Small intestine (tissue), 7 donors: Measurements from ENCODE around the gene CFH. TPM values are rescaled to one million over a fixed set of nuclear protein-coding genes. Genes with fewer than 3 reads are reported as not detected.
"Not testable (repeated sequence)": the region's sequence is repeated elsewhere in the genome, so short reads cannot be mapped to it uniquely, and the experiment has no call there.

ENCODE experiments used
- DNase-seq, 2 donors: peaks; one replicate each; pipeline versions ENCODE4 v3.0.0 to v3.0.0-alpha.2; 2013
- FAIRE-seq: peaks from 2 replicates; lab custom pipeline; 2012; peaks lifted over from hg19 to GRCh38; lab: Jason Lieb, UNC
- H3K27ac ChIP-seq, 3 donors: one replicate each; pipeline ENCODE4 v1.5.1; 2013; ENCODE audit warnings: low read length in 2 of 3, mild to moderate bottlenecking in 2 of 3, control low read depth in 1 of 3, inconsistent platforms in 1 of 3, low read depth in 1 of 3, moderate library complexity in 1 of 3
- H3K27me3 ChIP-seq, 3 donors: one replicate each; pipeline ENCODE4 v1.6.1; 2013; ENCODE audit warnings: low read length in 3 of 3, inconsistent platforms in 1 of 3; ENCODE audit not compliant: control insufficient read depth in 3 of 3, insufficient read depth in 3 of 3
- H3K36me3 ChIP-seq, 3 donors: one replicate each; pipeline ENCODE4 v1.6.1; 2013; ENCODE audit warnings: low read length in 3 of 3, inconsistent platforms in 1 of 3, low read depth in 1 of 3, mild to moderate bottlenecking in 1 of 3, moderate library complexity in 1 of 3; ENCODE audit not compliant: control insufficient read depth in 3 of 3, insufficient read depth in 2 of 3
- H3K4me1 ChIP-seq, 3 donors: one replicate each; pipeline ENCODE4 v1.6.1; 2013; ENCODE audit warnings: low read length in 2 of 3, inconsistent platforms in 1 of 3, low read depth in 1 of 3, mild to moderate bottlenecking in 1 of 3, moderate library complexity in 1 of 3; ENCODE audit not compliant: control insufficient read depth in 3 of 3, insufficient read depth in 2 of 3
- H3K4me3 ChIP-seq, 3 donors: one replicate each; pipeline ENCODE4 v1.5.1; 2013; ENCODE audit warnings: low read length in 3 of 3, control low read depth in 1 of 3, inconsistent platforms in 1 of 3, low read depth in 1 of 3, mild to moderate bottlenecking in 1 of 3, moderate library complexity in 1 of 3
- H3K9me3 ChIP-seq, 2 donors: one replicate each; pipeline ENCODE4 v1.6.1; 2013; ENCODE audit warnings: low read depth in 1 of 2, low read length in 1 of 2; ENCODE audit not compliant: control insufficient read depth in 2 of 2, insufficient read depth in 1 of 2
- WGBS, 3 donors: extraction: QIAGEN DNeasy Blood & Tissue Kit; methylation state at CpG; one replicate each; pipeline ENCODE4 v1.1.7; 2013; 5-methylcytosine and 5-hydroxymethylcytosine counted together
- polyA plus RNA-seq, 4 donors: library from polyadenylated mRNA; stranded (reverse) in 3 of 4; unstranded in 1 of 4; fragments of 200-250 nt in 3 of 4; fragments of 120-200 nt in 1 of 4; gene quantifications; one replicate each; pipeline versions ENCODE4 v1.2.1 to v1.2.3, GENCODE V29; 2013
- donor health status: healthy with polysubstance abuse.
- donor health status: control.
- donor health status: control.
- donor health status: Bipolar disorder and iron deficiency.
- donor health status: healthy.

Gene CFH
- polyA plus RNA-seq, 4 donors = 0.89 to 52.9 (median 8.1) TPM

GRCh38 chr1:196779093-196779492 lies 127.2 kb downstream of the CFH start:
- Histone ChIP-seq H3K4me1 (no peaks in the 10 kb centered on the region), H3K27ac (no peak overlapping the region), H3K9me3 (no peaks in the 10 kb centered on the region), H3K27me3 (no peaks in the 10 kb centered on the region), H3K36me3 (no peaks in the 10 kb centered on the region), H3K4me3 (no peak overlapping the region)
- no peak for FAIRE-seq
- WGBS, 3 donors = 90 to 94% (median 91%) methylated on average over 1 of the region's 1 CpG
- no peak for DNase-seq

- 60 to 87% (median 87%) methylated on average over 1 of the region's 1 CpG for WGBS, 3 donors
- FAIRE-seq, DNase-seq, H3K36me3 ChIP-seq, H3K4me1 ChIP-seq, H3K9me3 ChIP-seq, H3K27ac ChIP-seq, H3K4me3 ChIP-seq, H3K27me3 ChIP-seq: not testable (repeated sequence)
Measured at GRCh38 chr1:196791252-196791651, 139.4 kb downstream of the CFH start.

- not testable (repeated sequence) for DNase-seq, H3K27me3 ChIP-seq, H3K36me3 ChIP-seq, H3K9me3 ChIP-seq, FAIRE-seq, H3K27ac ChIP-seq, H3K4me3 ChIP-seq, H3K4me1 ChIP-seq
- WGBS, 3 donors = 11 to 40% (median 22%) methylated on average over 4 of the region's 4 CpGs
Measured at GRCh38 chr1:196794103-196794502, 142.3 kb downstream of the CFH start.

Other genes with a start within 250 kb of the CFH start
- 1 to 10 TPM in 1 of 4 donors, under 1 TPM in 2, not detected in 1; 0.27 to 1.2 (median 0.61) TPM for gene KCNT2, start 43.6 kb upstream of the CFH start, polyA plus RNA-seq
- gene CFHR3, start 122.8 kb downstream of the CFH start, polyA plus RNA-seq = under 1 TPM in 1 of 4 donors, not detected in 3; 0.04 TPM
- under 1 TPM in 1 of 4 donors, not detected in 3; 0.04 TPM for gene CFHR1, start 167.7 kb downstream of the CFH start, polyA plus RNA-seq
- gene CFHR4, start 236.0 kb downstream of the CFH start, polyA plus RNA-seq = not detected